Stimulated activated CD8-positive, alpha-beta memory T cell treated with anti-CD3 and anti-CD28 coated beads, Interleukin-7, amount 100 ng/mL, for 4 hours (primary cell): ENCODE measurements around the gene DISP2.

Experiments
- DNase-seq, 2 donors: peaks; one replicate each; pipeline ENCODE4 v3.0.0-alpha.2; 2020; ENCODE audit warnings: low read depth in 2 of 2

The DISP2 gene

GRCh38 chr15:40388941-40389823 lies 31.2 kb downstream of the DISP2 start:
- DNase-seq, result no peak

DNA sequence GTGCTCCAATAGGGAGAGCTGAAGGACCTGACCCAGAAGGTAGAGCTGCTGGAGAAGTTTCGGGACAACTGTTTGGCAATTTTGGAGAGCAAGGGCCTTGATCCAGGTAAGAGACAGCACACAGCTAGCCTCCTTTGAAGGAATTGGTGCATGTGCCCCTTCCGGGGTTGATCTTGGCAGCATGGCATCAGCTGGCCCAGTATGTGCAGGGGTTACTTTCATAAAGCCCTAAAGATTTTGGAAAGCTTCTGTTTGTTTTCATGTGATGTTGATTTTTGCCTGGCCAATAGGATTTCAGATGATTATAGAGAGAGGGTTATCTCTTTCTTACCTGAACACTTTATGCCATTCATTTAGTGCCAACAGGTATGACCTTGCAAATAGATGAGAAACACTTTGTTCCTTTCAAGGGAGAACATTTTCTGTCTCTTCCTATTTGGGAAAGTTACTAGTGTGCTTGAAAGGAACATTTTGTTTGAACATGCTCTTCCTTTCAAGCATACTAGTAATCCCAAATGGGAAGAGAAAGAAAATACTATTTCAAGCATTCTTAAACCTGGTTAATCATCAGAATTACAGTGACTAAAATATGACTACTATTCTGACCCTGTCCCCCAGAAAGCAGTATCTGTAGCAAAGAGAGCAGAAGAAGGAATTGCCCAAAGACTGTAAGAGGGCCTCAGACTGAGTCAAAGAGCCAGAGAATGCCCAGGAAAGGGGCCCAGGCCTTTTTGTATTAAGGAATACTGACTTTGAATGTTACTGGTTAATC lies 32.0 kb downstream of the DISP2 start:
- no peak for DNase-seq

- DNase-seq, result no peak
Observed at GRCh38 chr15:40392986-40393948, 35.2 kb downstream of the DISP2 start.

- no peak for DNase-seq
Observed at GRCh38 chr15:40397688-40398412, 39.8 kb downstream of the DISP2 start.

- no peak for DNase-seq
Observed at GRCh38 chr15:40398413-40398873, 40.4 kb downstream of the DISP2 start.

- DNase-seq, result no peak
Observed at GRCh38 chr15:40399370-40399769, 41.4 kb downstream of the DISP2 start.

- peak; percentile 74 to 87 for DNase-seq
Observed at GRCh38 chr15:40405501-40406381, 47.7 kb downstream of the DISP2 start, which contains the start of gene IVD. Gene IVD (plus strand): TSS chr15:40405795. CDS start chr15:40405828, 33 bp downstream.

GRCh38 chr15:40407330-40407990 lies 49.4 kb downstream of the DISP2 start:
- no peak for DNase-seq

- no peak for DNase-seq
Observed at GRCh38 chr15:40409366-40409765, 51.3 kb downstream of the DISP2 start.

DNA sequence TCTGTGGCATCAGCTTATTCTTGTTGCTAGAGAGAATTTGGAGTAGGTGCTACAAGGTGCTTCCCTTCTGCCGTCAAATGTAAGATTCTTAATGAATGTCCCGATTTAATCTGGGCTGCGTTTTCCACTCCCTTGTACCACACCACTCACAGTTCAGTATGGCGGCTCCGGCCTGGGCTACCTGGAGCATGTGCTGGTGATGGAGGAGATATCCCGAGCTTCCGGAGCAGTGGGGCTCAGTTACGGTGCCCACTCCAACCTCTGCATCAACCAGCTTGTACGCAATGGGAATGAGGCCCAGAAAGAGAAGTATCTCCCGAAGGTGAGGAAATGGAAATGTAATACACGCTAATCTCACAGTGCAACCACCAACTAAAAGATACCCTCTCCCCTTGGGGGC lies 52.5 kb downstream of the DISP2 start:
- no peak for DNase-seq

DNA sequence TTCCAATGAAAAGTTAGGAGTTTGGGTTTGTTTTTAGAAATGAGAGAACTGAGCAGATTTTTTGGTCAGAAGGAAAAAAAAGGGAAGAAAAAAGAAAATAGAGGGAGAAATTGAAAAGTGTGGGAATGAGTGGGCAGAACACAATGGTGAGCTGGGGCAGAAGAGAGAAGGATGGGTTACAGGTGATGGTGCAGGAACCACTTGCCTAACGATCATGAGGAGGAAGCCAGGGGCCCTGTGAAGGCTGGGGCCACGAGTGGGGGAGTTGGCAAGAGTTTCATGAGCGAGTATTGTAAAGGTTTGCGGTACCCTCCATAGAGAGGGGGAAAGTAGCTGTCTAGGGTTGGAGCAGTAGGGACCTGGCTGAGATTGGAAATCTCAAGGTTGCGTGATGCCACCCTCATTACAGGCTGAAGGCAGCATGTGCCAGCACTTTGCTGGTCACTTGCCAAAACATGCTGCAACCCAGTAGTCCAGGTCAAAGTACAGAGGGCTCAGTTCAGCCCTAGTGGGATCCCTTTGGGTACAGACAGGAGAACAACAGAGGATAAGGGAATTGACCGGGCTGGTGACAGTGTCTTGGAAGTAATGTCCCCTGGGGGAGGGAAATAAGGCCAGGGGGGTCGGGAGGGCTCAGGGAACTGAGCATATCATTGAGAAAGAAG lies 54.2 kb downstream of the DISP2 start:
- no peak for DNase-seq

- DNase-seq, result no peak
Observed at GRCh38 chr15:40413036-40413435, 55.0 kb downstream of the DISP2 start.

DNA sequence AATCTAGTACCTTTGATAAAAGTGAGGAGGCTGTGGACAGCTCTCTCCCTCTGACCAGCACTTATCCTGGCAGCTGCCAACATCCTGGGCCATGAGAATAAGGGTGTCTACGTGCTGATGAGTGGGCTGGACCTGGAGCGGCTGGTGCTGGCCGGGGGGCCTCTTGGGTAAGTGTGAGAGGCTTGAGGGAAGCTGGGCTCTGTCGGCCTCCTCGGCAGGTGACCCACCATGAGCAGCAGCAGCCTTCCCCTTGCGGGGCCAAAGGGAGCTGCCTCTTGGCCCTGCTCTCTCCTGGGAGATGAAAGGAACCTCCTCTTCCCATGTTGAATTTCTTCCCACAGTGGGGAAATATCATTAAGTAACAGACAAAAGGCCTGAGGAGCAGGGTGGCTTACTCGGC lies 56.8 kb downstream of the DISP2 start:
- DNase-seq, result no peak

DNA sequence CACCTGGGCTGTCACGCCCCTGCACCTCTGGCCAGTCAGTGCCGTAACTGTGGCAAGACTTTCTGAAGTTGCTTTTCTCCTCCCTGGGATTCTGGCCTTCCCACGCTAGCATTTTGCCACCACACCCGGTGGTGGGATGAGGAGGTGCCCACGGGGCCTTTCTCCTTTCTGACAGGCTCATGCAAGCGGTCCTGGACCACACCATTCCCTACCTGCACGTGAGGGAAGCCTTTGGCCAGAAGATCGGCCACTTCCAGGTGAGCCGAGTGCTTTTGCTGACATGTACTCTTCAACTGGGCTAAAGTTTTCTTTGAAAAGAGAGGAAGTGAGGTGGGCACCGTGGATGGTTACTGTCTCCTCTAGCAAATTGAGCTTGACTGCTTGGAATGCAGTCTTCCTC lies 57.2 kb downstream of the DISP2 start:
- no peak for DNase-seq

GRCh38 chr15:40416056-40416455 lies 58.0 kb downstream of the DISP2 start:
- no peak for DNase-seq

DNA sequence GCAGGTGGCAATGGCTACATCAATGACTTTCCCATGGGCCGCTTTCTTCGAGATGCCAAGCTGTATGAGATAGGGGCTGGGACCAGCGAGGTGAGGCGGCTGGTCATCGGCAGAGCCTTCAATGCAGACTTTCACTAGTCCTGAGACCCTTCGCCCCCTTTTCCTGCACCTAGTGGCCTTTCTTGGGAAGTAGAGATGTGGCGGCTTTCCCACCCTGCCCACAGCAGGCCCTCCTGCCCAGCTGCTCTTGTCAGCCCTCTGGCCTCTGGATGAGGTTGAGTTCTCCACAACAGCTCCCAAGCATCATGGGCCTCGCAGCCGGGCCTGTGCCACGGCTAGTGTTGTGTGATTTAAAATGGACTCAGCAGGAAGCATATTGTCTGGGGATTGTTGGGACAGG lies 60.1 kb downstream of the DISP2 start:
- no peak for DNase-seq

DNA sequence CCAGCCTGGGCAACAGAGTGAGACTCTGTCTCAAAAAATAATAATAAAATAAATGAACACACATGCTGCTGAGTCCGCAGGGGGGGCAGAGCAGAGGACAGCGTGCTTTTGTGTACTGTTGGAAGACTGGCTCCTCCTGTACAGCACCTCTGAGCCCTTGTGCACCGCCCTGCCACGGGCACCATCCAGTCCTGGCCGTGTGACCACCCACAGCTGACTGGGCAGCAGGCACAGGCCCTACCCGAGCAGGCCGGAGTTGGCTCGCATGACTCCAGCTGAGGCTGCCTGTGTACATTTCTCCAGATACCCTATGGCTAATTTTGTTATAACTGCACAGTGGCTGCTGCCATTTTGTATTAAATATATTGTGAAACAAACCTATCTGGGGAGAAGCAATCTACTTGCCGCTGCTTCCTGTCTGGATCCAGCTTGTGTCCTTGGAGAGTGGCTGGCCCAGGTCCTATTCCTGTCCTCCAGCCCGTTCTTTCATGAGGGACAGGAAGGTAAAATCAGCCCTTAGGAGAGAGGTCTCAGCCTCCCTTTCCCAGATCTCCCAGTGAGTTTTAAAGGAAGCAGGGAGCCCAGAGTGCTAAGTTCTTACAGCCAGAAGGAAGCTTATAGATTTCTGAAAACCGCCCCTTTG lies 62.2 kb downstream of the DISP2 start:
- no peak for DNase-seq

GRCh38 chr15:40420793-40421192 lies 62.8 kb downstream of the DISP2 start:
- no peak for DNase-seq
